LNCaP clone FGC (cell line): ENCODE results near the gene MAP3K7CL.

ENCODE experiments used
- DNase-seq: peaks from one replicate; pipeline ENCODE4 v3.0.0-alpha.2; 2011; ENCODE audit warnings: low read depth
- H3K4me3 ChIP-seq: 2 replicates; pipeline ENCODE4 v1.5.1; 2011; ENCODE audit warnings: mild to moderate bottlenecking, low read depth, low read length, control low read depth
- TF ChIP-seq, protein P1 (sequence below): IDR thresholded peaks from 2 replicates; pipeline ENCODE4 v1.5.1; 2012; ENCODE audit warnings: mild to moderate bottlenecking; ENCODE audit not compliant: control insufficient read depth, insufficient read depth; ENCODE audit errors: extremely low read depth

Gene MAP3K7CL

DNA sequence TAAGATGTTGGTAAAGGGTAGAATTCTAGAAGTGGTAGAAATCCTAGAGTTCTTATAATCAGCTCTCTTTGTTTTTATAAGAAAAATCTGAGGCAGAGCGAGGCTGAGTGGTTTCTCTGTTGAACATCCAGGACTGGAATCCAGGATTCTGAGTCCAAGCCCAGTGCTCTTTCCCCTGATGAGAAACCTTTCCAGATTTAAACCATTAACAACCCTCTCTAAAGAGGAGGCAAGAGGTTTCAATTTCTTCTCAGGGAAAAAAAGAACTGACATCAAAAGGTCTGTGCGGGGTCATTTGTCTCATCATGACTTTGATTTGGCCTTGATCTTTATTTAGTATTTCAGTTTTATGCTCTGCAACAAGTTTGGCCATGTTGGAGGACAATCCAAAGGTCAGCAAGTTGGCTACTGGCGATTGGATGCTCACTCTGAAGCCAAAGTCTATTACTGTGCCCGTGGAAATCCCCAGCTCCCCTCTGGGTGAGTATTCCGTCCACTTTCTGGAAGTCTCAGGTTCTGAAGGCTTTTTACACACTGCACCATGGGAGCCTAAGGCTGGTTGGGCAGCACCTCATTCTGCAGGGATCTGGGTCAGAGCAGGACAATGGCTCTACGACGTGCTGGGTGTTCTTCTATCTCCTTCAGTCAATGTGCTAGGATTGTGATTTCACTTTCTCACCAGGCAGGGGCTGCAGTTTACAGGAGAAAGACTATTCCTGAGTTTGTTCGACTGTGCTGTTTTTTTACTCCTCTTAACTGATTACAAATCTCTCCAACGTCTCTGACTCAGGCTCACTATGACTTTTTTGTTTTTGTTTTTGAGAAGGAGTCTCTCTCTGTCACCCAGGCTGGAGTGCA is 38.1 kb upstream of the MAP3K7CL start:
- no peak for DNase-seq
- no peak overlapping the region for H3K4me3 ChIP-seq
- TF ChIP-seq, protein P1, sequence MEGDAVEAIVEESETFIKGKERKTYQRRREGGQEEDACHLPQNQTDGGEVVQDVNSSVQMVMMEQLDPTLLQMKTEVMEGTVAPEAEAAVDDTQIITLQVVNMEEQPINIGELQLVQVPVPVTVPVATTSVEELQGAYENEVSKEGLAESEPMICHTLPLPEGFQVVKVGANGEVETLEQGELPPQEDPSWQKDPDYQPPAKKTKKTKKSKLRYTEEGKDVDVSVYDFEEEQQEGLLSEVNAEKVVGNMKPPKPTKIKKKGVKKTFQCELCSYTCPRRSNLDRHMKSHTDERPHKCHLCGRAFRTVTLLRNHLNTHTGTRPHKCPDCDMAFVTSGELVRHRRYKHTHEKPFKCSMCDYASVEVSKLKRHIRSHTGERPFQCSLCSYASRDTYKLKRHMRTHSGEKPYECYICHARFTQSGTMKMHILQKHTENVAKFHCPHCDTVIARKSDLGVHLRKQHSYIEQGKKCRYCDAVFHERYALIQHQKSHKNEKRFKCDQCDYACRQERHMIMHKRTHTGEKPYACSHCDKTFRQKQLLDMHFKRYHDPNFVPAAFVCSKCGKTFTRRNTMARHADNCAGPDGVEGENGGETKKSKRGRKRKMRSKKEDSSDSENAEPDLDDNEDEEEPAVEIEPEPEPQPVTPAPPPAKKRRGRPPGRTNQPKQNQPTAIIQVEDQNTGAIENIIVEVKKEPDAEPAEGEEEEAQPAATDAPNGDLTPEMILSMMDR: no peak

- H3K4me3 ChIP-seq: no peak overlapping the region
- DNase-seq: no peak
- TF ChIP-seq, protein P1: no peak
Observed at GRCh38 chr21:29096218-29097015, 34.0 kb upstream of the MAP3K7CL start.

DNA sequence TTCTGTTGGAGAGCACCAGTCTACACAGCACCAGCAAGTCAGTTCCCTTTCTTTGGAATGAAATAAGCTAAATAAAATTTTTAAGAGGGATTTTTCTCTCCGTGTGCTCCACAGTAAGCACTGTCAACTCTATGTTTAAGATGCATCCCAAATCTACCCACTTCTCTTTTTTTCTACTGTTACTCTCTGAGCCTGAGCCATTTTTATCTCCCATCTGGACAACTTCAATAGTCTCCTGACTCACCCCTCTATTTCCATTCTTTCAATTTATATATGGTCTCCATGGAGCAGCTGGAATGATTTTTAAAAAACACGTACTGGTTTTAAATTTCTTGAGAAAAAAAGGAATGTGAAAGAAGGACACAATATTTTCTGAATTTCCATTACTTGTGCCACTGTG is 32.3 kb upstream of the MAP3K7CL start:
- DNase-seq: no peak
- TF ChIP-seq, protein P1: no peak

DNA sequence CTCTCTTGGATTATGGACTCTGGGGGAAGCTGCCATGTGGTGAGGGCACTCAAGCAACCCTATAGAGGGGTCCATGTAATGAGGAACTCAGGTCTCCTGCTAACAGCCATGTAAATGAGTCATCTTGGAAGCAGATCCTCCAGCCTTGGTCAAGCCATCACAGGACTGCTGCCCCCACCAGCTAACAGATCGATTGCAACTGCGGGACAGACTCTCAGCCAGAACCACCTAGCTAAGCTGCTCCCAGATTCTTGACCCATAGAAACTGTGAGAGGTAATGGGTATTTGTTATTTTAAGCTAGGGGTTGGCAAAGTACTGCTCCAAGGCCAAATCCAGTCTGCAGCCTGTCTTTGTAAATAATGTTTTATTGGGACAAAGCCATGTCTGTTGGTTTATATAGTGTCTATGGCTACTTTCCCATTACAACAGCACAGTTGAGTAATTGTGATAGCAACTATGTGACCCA is 27.6 kb upstream of the MAP3K7CL start:
- TF ChIP-seq, protein P1: no peak
- H3K4me3 ChIP-seq: no peak overlapping the region
- DNase-seq: peak; percentile 82

More for the DNA sequence above, 32.3 kb upstream of the MAP3K7CL start:
- no peak overlapping the region for H3K4me3 ChIP-seq

DNA sequence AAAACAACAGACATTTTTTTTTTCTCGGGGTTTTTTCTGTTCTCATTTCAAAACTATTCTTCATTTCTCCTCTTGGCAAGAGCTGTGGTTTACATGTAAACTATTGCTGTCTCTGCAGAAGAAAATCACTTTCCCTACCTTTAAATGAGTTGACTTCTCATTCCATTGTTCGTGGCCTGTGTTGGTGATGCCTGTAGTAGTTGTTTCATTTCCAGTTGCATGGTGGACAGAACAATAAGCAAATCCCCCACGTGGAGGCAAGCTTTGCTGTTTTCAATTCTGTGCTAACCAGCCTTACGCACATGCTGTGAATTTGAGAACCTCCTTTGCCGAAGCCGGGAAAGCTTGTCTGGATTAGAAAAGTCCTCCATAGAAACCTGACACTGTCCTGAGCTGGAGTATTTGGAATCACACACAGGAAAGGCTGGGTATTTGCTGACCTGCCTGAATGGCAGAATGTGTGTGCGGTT is 26.2 kb upstream of the MAP3K7CL start:
- no peak overlapping the region for H3K4me3 ChIP-seq
- TF ChIP-seq, protein P1: no peak
- DNase-seq: no peak

DNA sequence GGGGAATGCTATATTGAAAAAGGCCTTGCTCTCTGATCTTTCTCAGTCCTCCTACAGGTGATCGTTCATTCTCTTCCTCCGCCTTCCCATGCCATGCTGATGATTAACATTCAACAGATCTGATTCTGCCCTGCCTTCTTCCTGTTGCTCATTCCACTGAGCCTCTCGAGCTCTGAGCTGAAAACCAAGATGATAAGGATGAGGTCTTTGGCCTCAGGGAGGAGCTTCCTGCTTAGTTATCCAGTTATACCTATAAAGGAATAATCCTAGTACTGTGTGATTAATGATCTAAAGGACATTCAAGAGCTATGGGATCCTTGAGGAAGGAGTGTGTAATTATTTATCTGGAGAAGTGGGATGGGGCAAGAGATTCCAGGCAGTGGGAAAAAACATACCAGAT is 25.2 kb upstream of the MAP3K7CL start:
- TF ChIP-seq, protein P1: no peak
- no peak for DNase-seq
- H3K4me3 ChIP-seq: no peak overlapping the region
